ENCODE results near the gene CDC42EP2. TPM values are rescaled to one million over a fixed set of nuclear protein-coding genes. Genes with fewer than 3 reads are reported as not detected.

Gene CDC42EP2
- 2.3 and 4.0 TPM in 2 replicates for total RNA-seq
- long read RNA-seq, partial matches to known transcripts = 0 of 5 reads
- long read RNA-seq, other reads (novel, unspliced or antisense) = 1 of 5 reads

DNA sequence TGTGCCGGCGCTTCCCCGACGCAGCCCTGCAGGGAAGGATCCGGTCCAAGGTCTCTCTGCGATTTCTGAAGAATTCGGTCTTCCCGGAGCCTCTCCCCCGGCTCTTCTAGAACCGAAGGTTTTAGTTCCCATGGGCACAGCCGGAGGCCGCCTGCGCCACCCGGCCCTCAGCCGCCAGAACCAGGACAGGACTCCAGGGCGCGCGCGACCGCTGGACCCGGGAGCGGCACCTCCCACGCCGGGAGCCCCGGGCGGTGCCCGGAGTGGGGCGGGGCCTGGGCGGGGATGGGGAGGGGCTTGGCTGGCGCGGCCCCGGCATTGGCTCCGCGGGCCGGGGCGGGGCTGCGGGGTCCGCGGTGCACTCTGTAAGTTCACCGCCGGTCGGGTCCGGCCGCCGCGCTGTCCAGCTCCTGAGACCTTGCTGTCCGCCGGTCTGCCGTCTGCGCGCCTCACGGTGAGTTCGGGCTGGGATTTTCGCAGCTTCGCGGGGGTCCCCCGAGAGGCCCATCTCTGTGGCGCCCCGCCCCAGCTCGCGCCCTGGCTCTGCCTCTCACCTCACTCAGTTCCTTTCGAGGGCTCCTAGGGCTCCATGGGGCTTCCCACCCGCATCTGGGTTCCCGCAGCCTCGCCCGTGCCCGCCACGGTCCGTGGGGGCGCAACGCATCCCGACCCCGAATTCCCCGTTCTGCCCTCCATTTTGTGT, at the start of gene CDC42EP2:
TSS of gene CDC42EP2 (plus strand) at position 366 of the 703 bp plus-strand sequence. CDS start 6,033 bp downstream, outside the sequence.
- H3K27ac Mint-ChIP-seq (ENCODE audit: unreplicated experiment) = no peak within 1 kb of the TSS
- H3K36me3 Mint-ChIP-seq (ENCODE audit: low read depth) = no peaks in the 10 kb centered on the region
- peaks cover 38% of the 10 kb centered on the region for H3K27me3 Mint-ChIP-seq (ENCODE audit: low read depth)
- TF ChIP-seq, protein P1, sequence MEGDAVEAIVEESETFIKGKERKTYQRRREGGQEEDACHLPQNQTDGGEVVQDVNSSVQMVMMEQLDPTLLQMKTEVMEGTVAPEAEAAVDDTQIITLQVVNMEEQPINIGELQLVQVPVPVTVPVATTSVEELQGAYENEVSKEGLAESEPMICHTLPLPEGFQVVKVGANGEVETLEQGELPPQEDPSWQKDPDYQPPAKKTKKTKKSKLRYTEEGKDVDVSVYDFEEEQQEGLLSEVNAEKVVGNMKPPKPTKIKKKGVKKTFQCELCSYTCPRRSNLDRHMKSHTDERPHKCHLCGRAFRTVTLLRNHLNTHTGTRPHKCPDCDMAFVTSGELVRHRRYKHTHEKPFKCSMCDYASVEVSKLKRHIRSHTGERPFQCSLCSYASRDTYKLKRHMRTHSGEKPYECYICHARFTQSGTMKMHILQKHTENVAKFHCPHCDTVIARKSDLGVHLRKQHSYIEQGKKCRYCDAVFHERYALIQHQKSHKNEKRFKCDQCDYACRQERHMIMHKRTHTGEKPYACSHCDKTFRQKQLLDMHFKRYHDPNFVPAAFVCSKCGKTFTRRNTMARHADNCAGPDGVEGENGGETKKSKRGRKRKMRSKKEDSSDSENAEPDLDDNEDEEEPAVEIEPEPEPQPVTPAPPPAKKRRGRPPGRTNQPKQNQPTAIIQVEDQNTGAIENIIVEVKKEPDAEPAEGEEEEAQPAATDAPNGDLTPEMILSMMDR (conservative IDR thresholded peaks at IDR 0.05) = no peak
- peak; percentile 71 for DNase-seq (ENCODE audit: low read depth, low spot score)
- peaks cover 47% of the 10 kb centered on the region for H3K4me1 Mint-ChIP-seq
- no peaks in the 10 kb centered on the region for H3K9me3 Mint-ChIP-seq
- H3K4me3 Mint-ChIP-seq = peak within 1 kb of the TSS; percentile 83

GRCh38 chr11:65266210-65266609, 48.5 kb upstream of the CDC42EP2 start:
- DNase-seq (ENCODE audit: low read depth, low spot score) = no peak
- Mint-ChIP-seq H3K36me3 (ENCODE audit: low read depth) (peaks cover 13% of the 10 kb centered on the region), H3K27me3 (ENCODE audit: low read depth) (no peaks in the 10 kb centered on the region), H3K9me3 (no peaks in the 10 kb centered on the region), H3K27ac (ENCODE audit: unreplicated experiment) (no peak overlapping the region), H3K4me3 (peak overlapping the region; percentile 70), H3K4me1 (peaks cover 35% of the 10 kb centered on the region)
- TF ChIP-seq, protein P1 (conservative IDR thresholded peaks at IDR 0.05) = no peak

- TF ChIP-seq, protein P1 (conservative IDR thresholded peaks at IDR 0.05) = peak; percentile 89
- H3K9me3 Mint-ChIP-seq = no peaks in the 10 kb centered on the region
- no peak overlapping the region for H3K4me3 Mint-ChIP-seq
- H3K27me3 Mint-ChIP-seq (ENCODE audit: low read depth) = no peaks in the 10 kb centered on the region
- H3K36me3 Mint-ChIP-seq (ENCODE audit: low read depth) = peaks cover 12% of the 10 kb centered on the region
- DNase-seq (ENCODE audit: low read depth, low spot score) = peak; percentile 48
- peaks cover 7% of the 10 kb centered on the region for H3K4me1 Mint-ChIP-seq
- H3K27ac Mint-ChIP-seq (ENCODE audit: unreplicated experiment) = no peak overlapping the region
These were observed 39.7 kb upstream of the CDC42EP2 start for GRCh38 chr11:65274735-65275682.

- TF ChIP-seq, protein P1 (conservative IDR thresholded peaks at IDR 0.05) = no peak
- H3K27me3 Mint-ChIP-seq (ENCODE audit: low read depth) = no peaks in the 10 kb centered on the region
- DNase-seq (ENCODE audit: low read depth, low spot score) = no peak
- peaks cover 9% of the 10 kb centered on the region for H3K36me3 Mint-ChIP-seq (ENCODE audit: low read depth)
- no peak overlapping the region for H3K27ac Mint-ChIP-seq (ENCODE audit: unreplicated experiment)
- no peak overlapping the region for H3K4me3 Mint-ChIP-seq
- no peaks in the 10 kb centered on the region for H3K9me3 Mint-ChIP-seq
- peaks cover 12% of the 10 kb centered on the region for H3K4me1 Mint-ChIP-seq
These were observed 38.8 kb upstream of the CDC42EP2 start for GRCh38 chr11:65275906-65276305.

DNA sequence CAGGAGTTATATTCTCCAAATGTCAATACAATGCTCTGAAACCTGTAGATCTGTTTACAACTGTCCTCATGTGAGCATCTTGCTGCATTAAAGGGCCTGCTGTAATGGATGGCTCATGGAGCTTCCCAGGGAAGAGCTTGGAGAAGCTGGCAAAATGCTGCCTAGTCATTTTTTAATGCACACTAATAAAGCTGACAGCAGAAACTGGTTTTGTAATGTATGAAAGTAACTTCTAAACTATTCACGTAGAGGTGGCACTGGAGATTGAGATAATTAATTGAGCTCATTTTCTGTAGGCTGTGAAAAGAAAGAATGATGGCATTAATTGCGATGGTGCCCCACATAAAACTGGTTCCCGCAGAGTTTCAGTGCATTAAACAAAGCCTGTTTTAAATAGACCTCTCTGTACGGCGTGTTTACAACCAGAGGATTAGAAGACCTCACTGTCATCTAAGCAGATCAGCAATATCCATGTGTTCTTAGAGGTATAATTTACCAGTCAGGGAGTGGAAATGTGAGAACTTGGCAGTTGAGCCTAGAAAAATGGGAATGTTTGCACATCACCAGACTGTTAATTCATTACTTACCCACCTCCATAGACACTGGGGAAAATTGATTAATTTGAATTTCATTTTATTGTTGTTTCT, 36.9 kb upstream of the CDC42EP2 start:
- DNase-seq (ENCODE audit: low read depth, low spot score) = no peak
- TF ChIP-seq, protein P1 (conservative IDR thresholded peaks at IDR 0.05) = no peak
- no peak overlapping the region for H3K27ac Mint-ChIP-seq (ENCODE audit: unreplicated experiment)
- H3K27me3 Mint-ChIP-seq (ENCODE audit: low read depth) = no peaks in the 10 kb centered on the region
- H3K4me1 Mint-ChIP-seq = peaks cover 18% of the 10 kb centered on the region
- H3K4me3 Mint-ChIP-seq = no peak overlapping the region
- peaks cover 14% of the 10 kb centered on the region for H3K36me3 Mint-ChIP-seq (ENCODE audit: low read depth)
- no peaks in the 10 kb centered on the region for H3K9me3 Mint-ChIP-seq

Measured in neural crest cell (in vitro differentiated cells).